Loucy (cell line): Measurements from ENCODE around the gene TAS2R5.

Experiments
- H2AFZ ChIP-seq: fragments of 200-600 bp; sonication (generic); 2 replicates; pipeline ENCODE4 v1.6.0; 2016; ENCODE audit warnings: antibody characterized with exemption, mild to moderate bottlenecking, low read length, moderate library complexity
- H3F3A ChIP-seq: fragments of 200-600 bp; 2 replicates; pipeline ENCODE4 v1.6.0; 2016; ENCODE audit warnings: antibody characterized with exemption, low read depth, mild to moderate bottlenecking
- H3K27me3 ChIP-seq: fragments of 200-600 bp; sonication (generic); 2 replicates; pipeline ENCODE4 v1.6.1; 2014; ENCODE audit warnings: low read length, mild to moderate bottlenecking; ENCODE audit not compliant: insufficient read depth, poor library complexity, severe bottlenecking
- H3K36me3 ChIP-seq: fragments of 200-600 bp; sonication (generic); 2 replicates; pipeline ENCODE4 v1.6.1; 2016; ENCODE audit warnings: low read length; ENCODE audit not compliant: insufficient read depth
- H3K4me1 ChIP-seq: fragments of 200-600 bp; sonication (generic); 2 replicates; pipeline ENCODE4 v1.5.1; 2014; ENCODE audit warnings: low read length, mild to moderate bottlenecking; ENCODE audit not compliant: insufficient read depth, poor library complexity, severe bottlenecking
- H3K4me2 ChIP-seq: fragments of 200-600 bp; sonication (generic); 2 replicates; pipeline ENCODE4 v1.6.0; 2014; ENCODE audit warnings: antibody characterized with exemption, low read length, low read depth, mild to moderate bottlenecking; ENCODE audit not compliant: poor library complexity, severe bottlenecking
- H3K4me3 ChIP-seq: fragments of 200-600 bp; sonication (generic); 2 replicates; pipeline ENCODE4 v1.5.1; 2014; ENCODE audit warnings: low read length, mild to moderate bottlenecking, mixed read lengths; ENCODE audit not compliant: poor library complexity, severe bottlenecking
- H3K79me2 ChIP-seq: fragments of 200-600 bp; sonication (generic); 2 replicates; pipeline ENCODE4 v1.6.1; 2014; ENCODE audit warnings: low read length; ENCODE audit not compliant: insufficient read depth
- H3K9ac ChIP-seq: fragments of 200-600 bp; sonication (generic); 2 replicates; pipeline ENCODE4 v1.6.0; 2014; ENCODE audit warnings: mild to moderate bottlenecking, low read depth, low read length, moderate library complexity; ENCODE audit not compliant: poor library complexity, severe bottlenecking
- H3K9me2 ChIP-seq: fragments of 200-600 bp; sonication (generic); replicated peaks from 2 replicates; pipeline ENCODE4 v1.6.1; 2016; ENCODE audit warnings: low read depth, low read length, mixed read lengths
- H3K9me3 ChIP-seq: fragments of 200-600 bp; sonication (generic); 2 replicates; pipeline ENCODE4 v1.6.1; 2014; ENCODE audit warnings: mild to moderate bottlenecking, antibody characterized with exemption, low read length, low read depth; ENCODE audit not compliant: insufficient read depth
- H4K20me1 ChIP-seq: fragments of 200-600 bp; sonication (generic); 2 replicates; pipeline ENCODE4 v1.6.0; 2014; ENCODE audit warnings: antibody characterized with exemption, low read length, mild to moderate bottlenecking; ENCODE audit not compliant: insufficient read depth, poor library complexity, severe bottlenecking
- EZH2phosphoT487 ChIP-seq: fragments of 200-600 bp; IDR thresholded peaks from 2 replicates; pipeline ENCODE4 v1.6.1; 2018; ENCODE audit warnings: antibody characterized with exemption, mild to moderate bottlenecking, moderate library complexity, borderline replicate concordance
- TF ChIP-seq, protein P1 (sequence below): fragments of 200-600 bp; sonication (generic); conservative IDR thresholded peaks from 2 replicates; pipeline ENCODE4 v1.5.1; 2014; ENCODE audit warnings: mild to moderate bottlenecking, antibody characterized with exemption, low read length

Gene TAS2R5

GRCh38 chr7:141839256-141839655 is 49.2 kb downstream of the TAS2R5 start:
- H3K9me2 ChIP-seq, result no peaks in the 10 kb centered on the region
- no peaks in the 10 kb centered on the region for H3F3A ChIP-seq
- no peaks in the 10 kb centered on the region for H3K36me3 ChIP-seq
- no peaks in the 10 kb centered on the region for H3K27me3 ChIP-seq
- H3K4me2 ChIP-seq, result no peak overlapping the region
- no peak for TF ChIP-seq EZH2phosphoT487
- TF ChIP-seq, protein P1, sequence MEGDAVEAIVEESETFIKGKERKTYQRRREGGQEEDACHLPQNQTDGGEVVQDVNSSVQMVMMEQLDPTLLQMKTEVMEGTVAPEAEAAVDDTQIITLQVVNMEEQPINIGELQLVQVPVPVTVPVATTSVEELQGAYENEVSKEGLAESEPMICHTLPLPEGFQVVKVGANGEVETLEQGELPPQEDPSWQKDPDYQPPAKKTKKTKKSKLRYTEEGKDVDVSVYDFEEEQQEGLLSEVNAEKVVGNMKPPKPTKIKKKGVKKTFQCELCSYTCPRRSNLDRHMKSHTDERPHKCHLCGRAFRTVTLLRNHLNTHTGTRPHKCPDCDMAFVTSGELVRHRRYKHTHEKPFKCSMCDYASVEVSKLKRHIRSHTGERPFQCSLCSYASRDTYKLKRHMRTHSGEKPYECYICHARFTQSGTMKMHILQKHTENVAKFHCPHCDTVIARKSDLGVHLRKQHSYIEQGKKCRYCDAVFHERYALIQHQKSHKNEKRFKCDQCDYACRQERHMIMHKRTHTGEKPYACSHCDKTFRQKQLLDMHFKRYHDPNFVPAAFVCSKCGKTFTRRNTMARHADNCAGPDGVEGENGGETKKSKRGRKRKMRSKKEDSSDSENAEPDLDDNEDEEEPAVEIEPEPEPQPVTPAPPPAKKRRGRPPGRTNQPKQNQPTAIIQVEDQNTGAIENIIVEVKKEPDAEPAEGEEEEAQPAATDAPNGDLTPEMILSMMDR, result no peak; the same call in 1 of the 2 replicates
- H3K4me1 ChIP-seq, result no peaks in the 10 kb centered on the region
- no peak overlapping the region for H2AFZ ChIP-seq
- H3K9ac ChIP-seq, result no peak overlapping the region
- no peaks in the 10 kb centered on the region for H3K9me3 ChIP-seq
- H4K20me1 ChIP-seq, result no peaks in the 10 kb centered on the region
- H3K79me2 ChIP-seq, result no peaks in the 10 kb centered on the region
- no peak overlapping the region for H3K4me3 ChIP-seq

GRCh38 chr7:141840708-141841107 is 50.7 kb downstream of the TAS2R5 start:
- Histone ChIP-seq H3K36me3 (no peaks in the 10 kb centered on the region), H3K4me2 (no peak overlapping the region), H3F3A (no peaks in the 10 kb centered on the region), H3K9me2 (no peaks in the 10 kb centered on the region), H3K9ac (no peak overlapping the region), H4K20me1 (no peaks in the 10 kb centered on the region), H3K27me3 (no peaks in the 10 kb centered on the region), H3K79me2 (no peaks in the 10 kb centered on the region), H3K4me3 (no peak overlapping the region), H2AFZ (no peak overlapping the region), H3K4me1 (no peaks in the 10 kb centered on the region), H3K9me3 (no peaks in the 10 kb centered on the region)
- TF ChIP-seq, protein P1, result no peak
- no peak for TF ChIP-seq EZH2phosphoT487
